Activated CD8-positive, alpha-beta memory T cell treated with anti-CD3 and anti-CD28 coated beads, Interleukin-2, amount 50 U/mL, for 48 hours (primary cell): ENCODE results near the gene ASIC5.

Experiments used
- DNase-seq: peaks from one replicate; pipeline ENCODE4 v3.0.0-alpha.2; 2020

ASIC5 gene

GRCh38 chr4:155878611-155879010 lies 12.5 kb upstream of the ASIC5 start:
- DNase-seq, result no peak

GRCh38 chr4:155877971-155878370 lies 11.9 kb upstream of the ASIC5 start:
- no peak for DNase-seq

GRCh38 chr4:155875878-155876277 lies 9.8 kb upstream of the ASIC5 start:
- DNase-seq, result no peak

- DNase-seq, result no peak
Measured at GRCh38 chr4:155855897-155856296, 10.2 kb downstream of the ASIC5 start.

DNA sequence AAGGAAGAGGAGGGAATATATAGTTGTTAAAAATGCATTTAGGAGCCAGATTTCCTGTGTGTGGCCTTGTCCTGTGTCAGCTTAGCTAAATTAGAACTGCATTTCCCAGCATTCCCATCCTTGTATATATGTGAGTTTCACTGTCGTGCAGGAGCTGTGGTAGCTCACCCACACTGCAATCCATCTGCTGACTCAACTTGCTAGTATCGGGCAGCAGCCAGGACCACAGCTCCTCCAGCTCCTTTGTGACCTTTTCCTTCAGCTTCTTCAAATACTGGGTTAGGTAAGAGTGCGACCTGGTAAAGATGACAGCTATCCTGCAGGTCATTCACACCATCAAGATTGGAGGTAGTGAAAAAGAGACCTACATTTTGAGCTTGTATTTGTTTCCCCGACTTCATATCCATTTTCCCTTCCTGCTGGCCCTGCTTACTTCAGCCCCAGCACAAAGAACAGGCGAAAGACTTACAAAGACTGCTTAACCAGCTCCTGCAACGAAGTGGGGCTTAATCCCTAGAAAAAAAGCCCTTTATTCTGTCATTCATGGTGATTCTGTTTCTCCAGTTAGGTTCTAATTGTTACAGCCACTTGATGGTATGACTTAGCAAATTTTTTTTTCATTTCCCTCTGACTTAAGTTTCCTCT lies 11.4 kb downstream of the ASIC5 start:
- DNase-seq, result no peak

DNA sequence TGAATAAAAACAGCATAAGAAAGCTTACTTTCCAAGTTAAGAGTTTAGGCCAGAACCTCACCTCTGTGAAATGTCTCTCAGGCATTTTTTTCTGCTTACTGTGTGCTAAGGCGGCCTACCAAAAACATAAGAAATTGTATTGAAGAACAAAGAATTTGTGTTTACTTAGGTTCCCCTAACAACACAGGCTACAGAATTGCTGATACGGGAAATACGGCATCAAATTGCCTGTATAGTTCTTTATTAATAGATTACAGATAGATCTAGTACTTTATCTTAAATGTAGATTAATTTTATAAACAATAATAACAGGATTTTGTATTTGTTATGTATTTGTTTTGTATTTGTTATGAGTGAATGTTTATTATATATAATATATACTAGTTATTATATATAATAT lies 12.9 kb downstream of the ASIC5 start:
- DNase-seq, result no peak

DNA sequence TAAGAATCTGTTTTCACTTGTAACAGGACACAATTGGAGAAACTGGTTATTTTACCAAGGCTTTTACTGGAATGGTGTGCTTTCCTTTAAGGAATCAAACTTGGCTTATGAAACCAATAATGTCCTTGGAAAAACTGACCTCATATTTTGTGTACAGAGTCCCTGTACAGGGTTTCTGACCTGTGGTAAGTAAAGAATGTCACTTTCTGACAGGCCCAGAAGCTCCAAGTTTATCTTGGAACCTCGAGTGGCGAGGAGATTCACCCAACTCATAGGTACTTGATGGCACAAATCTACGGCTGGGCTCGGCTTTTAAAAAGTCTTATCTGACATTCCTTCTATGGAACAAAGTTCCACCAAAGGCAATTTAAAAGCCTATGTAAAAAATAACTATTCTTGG lies 17.0 kb downstream of the ASIC5 start:
- DNase-seq, result no peak

GRCh38 chr4:155846929-155847328 lies 19.1 kb downstream of the ASIC5 start:
- no peak for DNase-seq

- DNase-seq, result no peak
Measured at GRCh38 chr4:155842080-155842479, 24.0 kb downstream of the ASIC5 start.

GRCh38 chr4:155837203-155837796 lies 28.8 kb downstream of the ASIC5 start:
- DNase-seq, result no peak

GRCh38 chr4:155832664-155833063 lies 33.4 kb downstream of the ASIC5 start:
- DNase-seq, result no peak

- no peak for DNase-seq
Measured at GRCh38 chr4:155828628-155829027, 37.4 kb downstream of the ASIC5 start.

DNA sequence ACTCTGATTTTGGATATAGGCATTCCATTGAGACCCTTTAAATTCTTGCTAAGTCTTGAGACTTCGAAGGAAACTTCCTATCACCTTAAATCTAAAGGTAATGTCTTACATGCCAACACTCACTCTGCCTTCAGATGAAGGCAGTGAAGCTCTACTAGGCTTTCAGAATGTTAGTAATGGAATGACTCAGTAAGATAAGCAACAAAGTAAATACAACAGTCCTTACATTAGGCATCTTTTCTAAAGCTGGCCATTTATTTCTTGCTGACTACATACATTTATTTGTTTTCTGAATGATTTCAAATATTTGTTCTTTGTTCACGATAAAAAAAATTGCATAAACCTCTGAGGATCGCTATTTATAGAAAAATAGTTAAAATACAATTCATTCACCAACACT lies 43.5 kb downstream of the ASIC5 start:
- no peak for DNase-seq

- DNase-seq, result no peak
Measured at GRCh38 chr4:155820887-155821518, 45.1 kb downstream of the ASIC5 start.

DNA sequence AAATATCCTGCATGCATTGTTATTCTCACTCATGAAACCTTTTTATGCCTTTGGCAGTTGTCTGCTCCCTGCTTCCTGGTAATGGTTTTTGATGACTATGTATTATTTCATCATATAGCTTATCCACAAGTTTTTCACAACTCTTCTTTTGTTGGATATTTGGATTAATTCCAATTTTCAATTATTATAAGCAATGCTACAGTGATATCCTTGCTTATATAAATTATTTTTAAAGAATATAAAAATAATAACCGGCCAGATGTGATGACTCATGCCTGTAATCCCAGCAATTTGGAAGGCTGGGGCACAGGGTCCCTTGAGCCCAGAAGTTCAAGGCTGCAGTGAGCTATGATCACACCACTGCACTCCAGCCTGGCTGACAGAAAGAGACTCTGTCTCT lies 47.0 kb downstream of the ASIC5 start:
- DNase-seq, result no peak

DNA sequence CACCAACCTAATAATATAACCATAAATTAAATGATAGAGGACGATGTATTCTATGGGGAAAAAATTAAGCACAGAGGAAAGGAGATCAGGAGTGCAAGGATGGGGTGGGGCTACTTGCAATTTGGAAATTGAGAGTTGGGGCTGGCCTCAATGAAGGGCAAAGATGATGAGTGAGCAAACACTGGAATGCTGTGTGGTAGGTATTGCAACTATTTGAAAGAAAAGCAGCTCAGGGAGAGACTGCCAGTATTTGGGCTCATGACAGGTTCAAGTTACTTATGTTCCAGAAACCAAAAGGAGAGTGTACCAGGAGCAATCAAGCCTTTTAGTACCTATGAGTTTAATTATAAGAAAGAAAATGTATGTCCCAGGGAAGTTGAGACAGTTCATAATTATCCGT lies 47.4 kb downstream of the ASIC5 start:
- DNase-seq, result no peak

DNA sequence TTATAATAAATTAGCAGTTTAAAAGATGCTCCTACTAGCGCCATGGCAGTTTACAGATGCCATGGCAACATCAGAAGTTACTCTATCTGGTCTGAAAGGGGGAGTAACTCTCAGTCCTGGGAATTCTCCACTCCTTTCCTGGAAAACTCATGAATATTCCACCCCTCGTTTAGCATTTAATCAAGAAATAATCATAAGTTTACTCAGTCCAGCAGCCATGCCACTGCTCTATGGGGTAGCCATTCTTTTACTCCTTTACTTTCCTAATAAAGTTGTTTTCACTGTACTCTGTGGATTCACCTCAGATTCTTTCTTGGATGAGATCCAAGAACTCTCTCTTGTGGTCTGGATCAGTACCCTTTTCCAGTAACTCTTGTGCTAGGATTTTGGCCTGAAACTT lies 55.0 kb downstream of the ASIC5 start:
- no peak for DNase-seq

- no peak for DNase-seq
Measured at GRCh38 chr4:155809835-155810234, 56.2 kb downstream of the ASIC5 start.

GRCh38 chr4:155807021-155807420 lies 59.1 kb downstream of the ASIC5 start:
- no peak for DNase-seq

DNA sequence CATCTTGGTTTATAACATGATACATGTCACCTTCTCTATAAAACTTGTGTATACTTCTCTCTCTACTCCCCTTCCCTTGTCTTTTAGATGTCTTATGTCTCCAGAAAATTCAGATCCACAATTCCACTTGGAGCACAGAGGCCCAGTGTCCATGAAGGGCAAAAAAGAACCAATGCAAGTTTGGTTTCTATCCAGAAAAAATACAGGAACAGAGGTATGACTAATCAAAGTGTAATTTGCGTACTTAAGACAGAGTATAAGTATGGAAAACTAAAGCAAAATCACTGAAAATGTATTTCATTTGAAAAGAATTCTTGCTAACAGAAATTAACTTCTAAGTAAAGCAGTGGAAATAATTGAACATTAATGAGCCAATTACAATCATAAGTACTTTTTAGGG lies 61.1 kb downstream of the ASIC5 start:
- no peak for DNase-seq

DNA sequence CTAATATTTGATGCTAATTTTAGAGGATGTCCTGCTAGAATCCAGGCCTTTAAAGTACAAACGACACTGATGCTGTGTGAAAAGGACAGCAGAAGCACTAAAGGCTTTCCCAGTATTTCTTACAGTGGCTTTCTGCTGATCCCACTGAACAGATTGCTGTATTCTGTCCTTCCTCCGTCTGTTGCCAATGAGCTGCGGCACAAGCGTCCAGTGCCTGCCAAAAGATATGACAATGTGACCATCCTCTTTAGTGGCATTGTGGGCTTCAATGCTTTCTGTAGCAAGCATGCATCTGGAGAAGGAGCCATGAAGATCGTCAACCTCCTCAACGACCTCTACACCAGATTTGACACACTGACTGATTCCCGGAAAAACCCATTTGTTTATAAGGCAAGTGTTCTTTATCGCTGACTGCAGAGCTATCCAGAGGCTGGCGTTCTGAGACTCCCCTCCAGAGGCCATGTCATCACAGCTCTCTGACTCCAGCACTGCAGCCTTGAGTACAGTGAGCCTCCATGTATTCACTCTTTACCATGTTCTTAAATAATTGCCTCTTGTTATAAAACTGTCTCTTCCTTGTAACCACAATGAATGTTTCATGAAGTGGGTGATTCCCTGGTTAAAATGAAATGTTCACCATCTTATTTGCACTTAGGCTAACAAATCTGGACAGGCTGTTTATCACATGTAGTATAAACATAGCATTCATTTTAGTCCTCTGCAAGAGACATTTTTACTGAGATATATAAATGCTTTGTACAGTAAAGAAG lies 63.7 kb downstream of the ASIC5 start:
- no peak for DNase-seq

DNA sequence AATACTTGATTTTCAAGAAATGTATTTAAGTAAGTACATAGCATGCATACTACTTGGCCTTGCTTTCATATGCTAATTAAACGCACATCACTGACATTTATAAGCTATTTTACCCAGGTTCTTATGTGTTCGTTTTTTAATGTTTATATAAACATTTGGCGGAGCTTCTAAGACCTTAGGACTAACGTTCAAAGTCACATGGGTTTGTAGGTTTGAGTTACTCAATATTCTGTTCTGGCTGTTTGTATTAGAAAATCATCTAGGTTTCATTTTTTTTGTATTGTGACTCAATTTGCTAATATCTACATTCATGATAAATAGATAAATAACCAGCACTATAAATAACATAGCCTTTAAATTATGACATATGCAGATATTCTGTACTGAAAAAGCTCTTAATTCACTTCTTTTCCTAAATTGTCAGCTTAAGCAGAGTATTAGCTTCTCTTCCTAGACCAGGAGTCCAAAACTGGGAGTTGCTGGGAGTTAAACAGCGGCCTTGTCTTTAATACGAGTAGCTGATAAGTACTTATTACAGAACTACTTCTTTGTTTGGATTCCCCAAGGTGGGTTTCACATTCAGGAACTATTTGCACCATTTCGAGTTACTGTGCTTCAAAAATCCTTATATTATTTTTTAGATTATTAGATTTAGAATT lies 65.3 kb downstream of the ASIC5 start:
- no peak for DNase-seq

DNA sequence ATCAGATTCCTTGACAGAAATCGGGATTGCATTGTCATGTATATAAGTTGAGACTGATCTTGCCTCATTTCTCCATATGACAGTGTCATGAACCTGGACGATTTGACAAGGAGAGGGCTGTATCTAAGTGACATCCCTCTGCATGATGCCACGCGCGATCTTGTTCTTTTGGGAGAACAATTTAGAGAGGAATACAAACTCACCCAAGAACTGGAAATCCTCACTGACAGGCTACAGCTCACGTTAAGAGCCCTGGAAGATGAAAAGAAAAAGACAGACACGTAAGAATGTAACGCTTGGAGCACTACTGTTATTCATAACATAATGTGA lies 66.3 kb downstream of the ASIC5 start:
- DNase-seq, result no peak
